GM18517 (cell line): ENCODE results near the gene DLG2.

Source experiments
- ATAC-seq: cut with Tn5 transposase; IDR thresholded peaks from one replicate; pipeline ENCODE4 v1.9.1; 2021; ENCODE audit warnings: mild to moderate bottlenecking, moderate library complexity; ENCODE audit not compliant: unreplicated experiment

DLG2 gene

DNA sequence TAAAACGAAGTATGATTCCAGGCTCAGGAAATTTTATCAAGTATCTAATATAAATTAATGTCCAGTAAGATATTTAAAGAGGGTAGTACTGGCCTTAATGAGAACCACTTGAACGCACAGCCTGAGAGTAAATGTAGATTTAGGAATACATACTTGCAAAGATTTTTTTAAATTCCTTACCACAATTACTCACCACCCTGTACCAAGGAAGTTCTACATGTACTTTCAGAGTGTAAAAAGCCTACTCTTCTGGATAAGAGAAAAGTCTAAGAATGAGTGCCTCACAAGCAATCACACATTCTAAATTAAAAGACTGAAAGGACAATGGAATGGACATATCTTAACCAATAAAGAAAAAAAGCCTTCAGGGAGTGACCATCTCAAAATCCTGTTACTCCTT is 697.4 kb downstream of the DLG2 start:
- no peak for ATAC-seq

DNA sequence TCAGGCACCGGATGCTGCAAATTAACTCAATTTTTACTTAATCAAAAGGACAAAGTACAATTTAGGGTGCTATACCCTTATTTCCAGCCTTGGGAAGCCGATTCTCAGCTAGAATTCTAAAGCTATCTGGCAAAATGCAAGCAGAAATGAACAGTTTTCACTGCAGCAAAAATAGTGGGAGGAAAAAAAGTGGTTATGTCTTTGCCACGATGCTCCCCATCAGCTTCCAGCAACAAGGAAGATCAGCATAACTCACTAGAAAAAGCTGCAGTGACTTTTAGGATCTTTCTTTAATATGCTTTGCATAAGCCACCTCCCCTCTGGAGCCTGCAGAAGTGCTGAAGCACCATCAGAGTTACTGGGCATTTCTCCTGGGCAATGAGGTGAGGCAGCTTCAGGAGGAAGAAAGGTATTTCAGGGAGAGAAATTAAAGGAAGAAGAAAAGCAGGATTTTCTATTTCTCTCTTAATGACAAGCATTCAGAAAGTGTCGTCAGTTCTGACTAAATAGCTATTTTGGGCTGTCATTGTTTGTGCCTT is 702.9 kb downstream of the DLG2 start:
- ATAC-seq: no peak

DNA sequence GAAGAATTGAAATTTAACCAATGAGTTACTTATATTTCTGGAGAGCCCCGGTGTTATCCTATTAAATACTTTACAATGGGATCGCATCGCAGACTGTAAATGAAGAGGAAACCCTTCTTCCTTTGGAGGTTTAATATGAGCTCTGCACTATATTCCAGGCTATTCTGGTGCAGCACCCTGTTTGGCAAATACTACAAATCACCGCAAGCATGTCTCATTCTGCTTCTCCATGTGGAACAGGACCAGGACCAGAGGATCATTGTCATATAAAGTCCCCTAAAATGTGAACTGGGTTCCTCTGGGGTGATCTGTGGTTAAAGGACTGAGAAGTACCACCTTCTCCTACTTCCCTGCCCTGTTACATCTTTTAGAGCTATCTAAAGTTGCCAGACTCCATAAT is 703.7 kb downstream of the DLG2 start:
- ATAC-seq: no peak

DNA sequence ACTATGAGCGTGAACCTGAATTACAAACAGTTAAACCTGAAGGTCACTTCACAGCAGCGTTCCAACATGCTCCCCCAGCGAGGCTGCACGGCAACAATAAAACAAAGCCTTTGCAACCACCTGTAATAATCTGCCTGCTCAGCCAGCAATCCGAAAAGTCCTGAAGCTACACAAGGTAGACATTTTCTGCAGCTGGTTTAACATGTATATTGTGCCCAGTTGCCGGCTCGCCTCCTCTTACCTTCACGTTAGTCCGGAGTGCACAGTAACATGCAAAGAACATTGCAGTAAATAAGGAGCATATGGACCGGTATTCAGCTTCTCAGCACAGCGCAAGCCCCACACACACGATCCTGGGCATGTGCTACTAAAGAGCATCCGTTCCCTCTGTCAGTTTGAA is 704.3 kb downstream of the DLG2 start:
- no peak for ATAC-seq

DNA sequence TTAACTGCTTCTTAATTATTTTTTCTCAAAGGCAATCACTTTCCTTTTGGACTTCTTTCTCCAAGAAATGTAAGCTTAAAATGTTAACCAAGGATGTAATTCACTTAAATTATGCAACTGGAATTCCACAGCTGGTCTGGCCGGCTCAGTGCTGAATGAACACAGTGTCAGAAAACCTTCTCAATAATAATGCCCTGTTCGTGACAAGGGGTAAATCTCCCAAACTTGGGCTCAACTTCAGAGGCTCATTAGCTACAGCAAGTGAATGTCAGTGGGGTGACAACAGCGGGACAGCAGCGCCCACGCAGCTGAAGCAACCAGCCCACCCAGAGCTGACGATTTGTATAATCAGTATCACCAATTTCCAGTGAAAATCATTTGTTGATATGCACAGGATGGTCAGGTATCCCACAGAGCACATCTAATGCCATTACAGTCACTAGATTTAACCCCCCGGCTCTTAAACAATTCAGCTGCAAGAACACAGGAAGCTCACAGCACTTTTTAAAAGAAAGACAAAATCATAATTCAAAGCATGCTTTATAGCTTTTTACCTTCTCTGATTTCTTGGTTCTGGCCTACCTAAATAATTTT is 704.8 kb downstream of the DLG2 start:
- no peak for ATAC-seq

DNA sequence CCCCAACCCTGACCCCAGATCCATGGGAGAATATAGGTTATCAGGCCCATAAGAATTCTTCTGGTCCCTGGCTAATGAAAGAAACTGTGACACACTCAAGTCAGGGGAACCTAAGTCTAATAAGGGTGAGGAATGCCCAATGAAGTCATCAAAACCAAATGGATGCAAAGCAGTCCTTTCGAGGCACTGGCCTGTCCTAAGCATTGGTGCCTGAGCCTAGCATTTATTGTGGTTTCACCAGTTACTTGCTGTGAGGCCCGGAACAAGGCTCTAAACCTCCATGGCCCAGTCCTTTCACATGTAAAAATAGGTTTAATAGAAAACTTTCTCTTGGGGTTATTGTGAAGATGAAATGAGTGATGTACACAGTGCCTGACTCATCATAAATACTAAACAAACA is 712.6 kb downstream of the DLG2 start:
- no peak for ATAC-seq

DNA sequence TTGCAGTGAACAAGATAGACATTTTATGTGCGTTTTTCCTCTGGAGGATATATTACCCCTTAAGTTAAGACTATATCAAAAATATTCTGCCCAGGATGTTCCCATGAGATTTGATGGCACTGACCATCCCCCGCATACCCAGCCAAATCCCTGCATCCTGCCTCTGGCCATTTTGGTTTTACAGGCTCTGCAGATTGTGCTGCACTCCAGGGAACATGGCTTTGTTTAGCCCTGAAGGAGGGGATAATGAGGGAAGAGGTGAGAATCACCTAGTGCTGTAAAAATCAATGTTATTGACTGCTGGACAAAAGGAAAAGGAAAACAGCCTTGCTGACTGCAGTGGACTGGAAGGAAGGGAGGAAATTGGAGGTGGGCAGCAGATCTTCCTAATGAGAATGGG is 717.4 kb downstream of the DLG2 start:
- ATAC-seq: no peak

DNA sequence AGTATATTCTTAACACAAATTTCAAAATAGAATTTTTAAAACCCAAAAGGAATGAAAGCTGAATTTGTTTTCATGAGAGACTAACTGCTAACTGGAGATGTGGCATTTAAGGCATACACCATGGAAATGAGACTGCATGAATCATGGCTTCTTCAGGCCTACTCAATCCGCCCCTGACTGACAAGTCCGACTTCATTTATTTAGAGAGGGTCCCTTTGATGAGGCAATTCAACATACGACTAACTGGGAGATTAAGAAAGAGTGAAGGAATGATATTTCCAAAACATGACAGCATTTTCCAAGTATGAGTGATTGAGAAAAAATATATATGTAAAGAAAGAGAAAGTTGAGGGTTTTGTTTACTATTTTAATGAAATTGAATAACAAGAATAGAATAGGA is 720.1 kb downstream of the DLG2 start:
- no peak for ATAC-seq

DNA sequence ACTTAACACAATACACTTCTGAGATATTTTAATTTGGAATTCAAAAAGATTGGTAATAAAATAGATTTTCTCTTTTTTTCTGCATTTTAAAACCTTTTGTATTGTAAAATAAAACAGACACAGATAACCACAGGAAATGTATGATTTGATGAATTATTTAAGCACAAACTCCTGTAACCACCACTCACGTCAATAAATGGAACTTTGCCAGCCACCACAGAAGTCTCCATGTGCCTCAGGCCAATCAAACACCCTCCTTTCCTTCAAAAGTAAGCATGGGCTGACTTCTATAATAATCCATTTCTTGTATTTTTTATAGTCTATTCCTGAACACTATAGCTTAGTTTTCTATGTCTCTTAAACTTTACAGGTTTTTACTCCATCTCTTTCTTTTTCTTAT is 721.7 kb downstream of the DLG2 start:
- no peak for ATAC-seq

DNA sequence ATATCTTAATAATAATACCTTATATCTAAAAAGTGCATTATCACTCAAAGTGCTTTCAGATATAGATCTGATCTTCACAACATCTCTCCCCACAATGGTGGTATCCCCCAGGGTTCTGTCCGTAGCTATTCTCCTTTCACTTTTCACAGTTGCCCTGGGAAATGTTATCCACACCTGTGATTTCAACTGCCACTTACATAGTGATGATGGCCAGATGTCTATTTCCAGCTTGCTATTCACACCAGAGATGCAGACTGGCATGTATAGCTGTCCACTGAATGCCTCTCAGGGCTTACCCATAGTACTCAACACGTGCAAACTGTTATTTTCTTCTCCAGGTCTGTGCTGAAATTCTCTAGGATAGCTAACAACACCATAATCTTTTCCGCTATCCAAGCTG is 724.7 kb downstream of the DLG2 start:
- no peak for ATAC-seq

DNA sequence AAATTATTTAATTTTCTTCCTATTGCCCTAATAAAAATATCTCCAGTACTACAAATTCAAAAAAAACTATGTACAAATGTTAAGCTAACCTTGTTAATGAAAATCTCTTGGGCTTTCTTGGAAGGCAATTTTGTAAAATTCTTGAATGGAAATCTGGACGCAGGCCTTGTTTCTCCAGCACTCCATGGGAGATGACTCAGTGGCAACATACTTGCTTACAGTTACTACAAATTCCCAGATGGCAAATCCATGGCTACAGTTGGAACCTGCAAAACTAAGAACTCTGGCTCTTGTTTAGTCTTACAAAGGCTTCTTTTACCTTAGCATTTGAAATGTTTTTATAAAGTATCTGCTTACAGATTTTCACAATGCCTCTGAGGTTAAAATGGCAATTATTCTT is 725.2 kb downstream of the DLG2 start:
- no peak for ATAC-seq

DNA sequence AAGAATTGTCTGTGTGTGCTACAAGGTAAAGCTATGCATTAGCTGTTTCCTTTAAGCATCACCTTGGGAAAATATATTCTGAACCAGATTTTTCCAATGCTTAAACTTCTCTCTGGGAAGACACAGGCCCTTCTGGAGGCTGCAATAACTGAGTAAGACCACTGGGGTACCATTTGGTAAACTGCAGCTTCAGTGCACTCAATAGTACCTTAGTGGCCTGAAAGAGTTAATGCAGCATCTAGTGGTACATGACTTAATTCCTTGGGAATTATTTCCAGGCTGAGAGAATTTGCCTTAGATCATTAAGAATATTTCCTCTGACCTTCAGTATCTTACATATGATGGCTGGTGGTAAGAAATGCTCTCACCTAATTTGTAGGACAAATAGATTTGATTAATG is 727.4 kb downstream of the DLG2 start:
- no peak for ATAC-seq

DNA sequence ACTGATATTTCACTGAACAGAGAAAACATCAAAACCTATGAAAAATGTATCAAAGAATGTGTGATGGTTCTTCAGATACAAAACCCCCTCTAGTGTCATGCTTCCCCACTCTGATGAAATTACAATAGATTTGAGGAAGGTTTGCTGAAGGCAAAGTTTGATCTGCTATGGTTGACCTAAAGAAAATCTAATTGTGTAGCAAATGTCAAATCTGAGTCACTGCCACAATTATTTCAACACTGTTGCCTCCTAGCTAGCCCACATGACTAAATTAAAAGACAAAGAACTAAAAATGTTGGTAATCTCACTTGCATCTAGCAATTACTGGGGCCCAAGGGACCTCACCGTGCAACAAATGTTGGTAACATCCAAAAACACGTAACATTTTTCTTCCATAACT is 728.0 kb downstream of the DLG2 start:
- no peak for ATAC-seq

DNA sequence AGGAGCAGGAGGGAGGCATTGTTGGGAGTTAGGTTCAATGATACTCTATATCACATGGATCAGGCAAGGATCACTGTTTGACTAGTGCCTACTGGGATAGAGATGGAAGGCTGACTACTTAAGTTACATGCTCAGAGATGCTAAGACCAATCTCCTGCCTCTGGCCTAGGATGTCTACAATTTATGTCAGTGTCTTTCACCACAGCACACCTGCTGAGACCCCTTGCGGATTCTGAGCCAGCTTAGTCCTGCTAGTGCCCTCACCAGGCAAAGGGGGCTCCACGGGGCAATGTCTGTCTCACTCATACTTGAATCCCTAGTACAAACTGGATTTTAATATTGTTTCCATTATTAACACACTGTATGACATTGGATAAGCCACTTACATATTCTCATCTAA is 732.5 kb downstream of the DLG2 start:
- ATAC-seq: no peak

DNA sequence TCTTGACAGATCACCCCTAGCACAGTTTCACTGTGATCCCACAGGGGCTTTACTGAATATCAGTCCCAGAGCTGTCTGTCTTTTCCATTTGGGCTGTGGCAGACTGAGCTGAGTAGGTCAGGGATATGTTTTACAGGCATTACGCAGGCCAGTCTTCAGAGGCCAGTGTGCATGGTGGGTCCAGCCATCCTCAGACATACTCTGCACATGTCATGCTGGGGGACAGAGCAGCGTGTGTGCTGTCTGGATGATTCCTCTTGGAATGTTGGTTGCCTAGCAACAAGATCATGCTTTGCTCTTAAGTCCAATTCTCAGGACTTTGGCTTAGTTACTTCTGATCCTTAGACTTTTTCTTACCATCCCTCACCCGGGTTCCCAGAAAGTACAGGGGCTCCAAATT is 736.5 kb downstream of the DLG2 start:
- no peak for ATAC-seq

DNA sequence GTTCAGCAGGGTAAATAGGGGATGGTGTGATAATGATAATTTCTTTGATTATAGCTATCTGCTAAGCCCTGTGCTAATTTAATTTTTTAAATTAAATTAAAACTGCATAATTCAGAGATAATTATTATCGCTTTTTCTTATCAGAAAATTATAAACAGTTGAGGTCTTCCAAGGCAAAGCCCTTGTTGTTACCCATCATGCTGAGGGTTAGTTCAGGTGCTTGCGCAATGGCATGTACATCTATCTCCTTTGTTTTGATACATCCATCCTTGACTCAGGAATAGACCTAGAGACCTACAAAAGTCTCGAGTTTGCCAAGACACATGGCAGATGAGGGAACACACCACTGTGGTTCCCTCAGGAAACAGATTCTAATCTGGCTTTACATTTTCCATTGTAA is 737.6 kb downstream of the DLG2 start:
- no peak for ATAC-seq

DNA sequence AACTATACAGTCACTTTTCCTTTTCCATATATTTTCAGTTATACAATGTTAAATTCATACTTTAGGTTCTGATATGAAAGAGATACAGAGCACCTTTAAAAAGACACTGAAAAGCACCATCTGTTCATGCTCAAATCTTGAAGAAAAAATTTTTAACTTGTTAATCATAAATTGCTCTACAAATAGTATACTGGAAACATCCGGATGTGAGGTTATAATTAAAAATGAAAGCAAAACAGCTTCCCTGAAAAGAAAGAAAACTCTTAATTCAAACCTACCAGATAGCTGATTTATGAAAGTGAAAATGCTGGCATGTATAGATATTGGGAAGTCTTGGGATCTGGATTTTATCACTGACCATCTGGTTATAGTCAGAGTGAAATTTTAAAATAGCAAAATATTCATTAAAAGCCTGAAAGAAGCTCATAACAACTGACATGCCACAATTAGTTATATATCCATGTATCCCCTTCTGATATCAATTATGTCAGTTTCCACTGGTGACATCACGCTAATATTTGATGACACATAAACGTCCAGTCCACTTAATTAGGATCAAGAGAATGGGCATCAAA is 740.0 kb downstream of the DLG2 start:
- ATAC-seq: no peak

DNA sequence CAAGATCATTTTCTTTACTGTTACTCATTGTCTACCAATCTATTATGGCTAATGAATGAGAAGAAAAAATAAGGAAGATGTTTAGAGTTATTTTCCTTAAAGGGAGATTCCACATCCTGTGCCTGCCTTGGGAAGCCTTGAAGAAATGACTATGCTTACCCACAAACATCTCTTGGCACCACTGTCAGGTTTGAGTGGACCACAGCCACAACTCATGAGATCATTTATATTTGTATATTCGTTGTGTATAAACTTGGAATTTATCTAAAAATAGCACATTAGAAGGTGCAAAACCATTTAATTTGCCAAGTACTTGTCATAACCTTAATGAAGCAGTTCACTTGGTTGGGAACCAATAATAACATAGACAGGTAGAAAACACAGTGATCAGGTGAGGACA is 740.8 kb downstream of the DLG2 start:
- ATAC-seq: no peak

DNA sequence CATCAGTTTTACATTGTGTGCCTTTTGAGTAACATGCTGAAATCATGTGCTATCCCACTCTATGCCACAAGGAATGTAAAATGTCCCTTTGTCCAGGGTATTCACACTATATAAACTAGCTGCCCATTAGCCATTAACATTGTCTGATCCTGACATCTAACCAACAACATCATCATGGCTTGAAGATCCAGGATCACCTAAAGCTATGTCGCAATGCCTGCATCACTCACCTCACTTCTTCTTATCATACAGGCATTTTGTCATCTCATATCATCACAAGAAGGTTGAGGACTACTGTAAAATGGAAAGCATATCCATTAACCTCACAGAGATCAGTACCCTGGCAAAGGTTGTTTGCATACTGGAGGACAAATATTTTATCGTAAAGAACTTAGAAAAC is 742.3 kb downstream of the DLG2 start:
- ATAC-seq: no peak

DNA sequence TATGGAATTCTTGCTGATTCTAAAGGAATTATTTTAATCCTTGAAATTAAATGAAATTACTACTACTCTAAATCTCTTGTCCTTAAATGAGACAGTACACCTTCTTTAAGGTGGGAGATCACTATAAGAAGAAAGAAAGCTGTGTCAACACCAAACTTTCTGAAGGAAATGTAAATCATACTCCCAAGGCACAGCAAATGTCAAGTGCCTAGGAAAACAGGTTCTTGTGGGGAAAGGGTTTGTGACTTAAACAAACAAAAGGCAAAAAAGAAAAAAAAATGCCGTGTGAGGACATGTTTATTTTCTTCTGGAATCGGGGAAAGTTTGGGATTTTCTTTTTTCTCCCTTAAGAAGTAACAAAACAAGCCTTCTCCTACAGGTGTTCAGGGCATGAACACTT is 745.1 kb downstream of the DLG2 start:
- ATAC-seq: no peak

DNA sequence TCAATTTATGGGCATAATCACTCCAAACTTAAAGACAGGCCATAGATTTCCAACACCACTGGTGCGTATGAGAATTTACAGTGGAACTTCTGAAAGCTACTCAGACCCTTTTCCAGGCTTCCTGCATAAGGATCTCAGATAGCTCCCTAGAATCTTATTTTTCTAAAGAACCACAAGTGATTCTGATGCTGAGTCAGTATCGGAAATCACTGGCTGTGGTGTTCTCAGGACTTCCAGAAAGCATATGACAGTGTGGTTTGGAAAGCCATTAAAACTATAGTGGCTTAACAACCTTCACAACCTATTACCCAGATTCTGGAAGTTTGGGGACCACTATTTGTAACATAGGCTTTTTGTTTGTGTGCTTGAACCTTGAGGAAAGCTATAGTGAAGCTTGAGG is 756.0 kb downstream of the DLG2 start:
- ATAC-seq: no peak

DNA sequence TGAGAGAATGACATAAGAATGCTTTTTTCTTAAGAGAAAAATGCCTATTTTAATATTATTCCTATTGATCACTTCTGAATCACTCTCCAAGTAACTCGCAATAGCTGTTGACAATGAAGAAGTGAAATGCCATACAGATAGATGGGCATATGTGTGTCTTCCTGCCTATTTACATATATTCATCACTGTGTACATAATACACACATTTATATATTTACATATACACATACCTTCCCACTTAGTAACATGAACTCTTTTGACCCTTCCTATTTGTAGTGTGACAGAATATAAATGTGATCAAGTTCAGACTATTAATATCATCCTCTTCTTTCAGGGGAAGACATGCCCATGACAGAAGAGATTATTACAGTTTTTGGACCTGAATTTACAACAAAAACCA is 756.7 kb downstream of the DLG2 start:
- no peak for ATAC-seq

DNA sequence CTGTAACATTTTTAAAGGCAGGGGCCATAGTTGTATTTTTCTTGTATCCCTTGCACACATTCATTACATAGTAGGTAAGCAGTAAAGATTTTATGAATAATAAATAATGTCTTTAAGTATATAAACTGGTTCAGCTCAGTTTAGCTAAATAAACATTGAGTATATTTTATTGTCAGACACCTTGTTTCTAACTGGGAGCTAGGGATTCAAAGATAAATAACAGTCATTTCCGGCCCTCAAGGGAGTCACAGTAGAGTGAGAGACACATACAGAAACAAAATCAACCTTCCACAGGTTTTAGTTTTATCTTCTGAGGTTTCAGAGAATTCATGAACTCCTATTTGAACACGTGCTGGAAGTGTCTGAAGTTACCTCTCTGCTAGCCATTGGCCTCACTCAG is 760.2 kb downstream of the DLG2 start:
- no peak for ATAC-seq
